Measurements from ENCODE around the gene IRGC.

Gene IRGC

DNA sequence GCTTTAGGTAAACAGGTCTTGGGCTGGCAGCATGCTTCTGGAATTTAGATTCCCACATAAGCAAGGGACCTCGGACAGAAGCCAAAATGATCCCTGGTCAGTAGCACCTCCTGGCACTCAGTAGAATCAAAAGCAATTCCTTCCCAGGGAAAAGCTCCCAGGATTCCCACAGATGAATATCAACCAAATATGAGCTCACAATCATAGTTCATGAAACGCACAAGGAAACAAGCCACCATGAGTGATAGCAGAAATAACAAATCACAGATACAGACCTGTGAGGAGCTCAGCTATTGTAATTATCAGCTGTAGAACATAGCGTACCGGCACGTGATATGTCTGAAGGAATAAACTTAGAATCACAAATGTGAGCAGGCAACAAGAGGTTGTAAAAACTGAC is 24.1 kb upstream of the IRGC start:
- DNase-seq, result no peak

DNA sequence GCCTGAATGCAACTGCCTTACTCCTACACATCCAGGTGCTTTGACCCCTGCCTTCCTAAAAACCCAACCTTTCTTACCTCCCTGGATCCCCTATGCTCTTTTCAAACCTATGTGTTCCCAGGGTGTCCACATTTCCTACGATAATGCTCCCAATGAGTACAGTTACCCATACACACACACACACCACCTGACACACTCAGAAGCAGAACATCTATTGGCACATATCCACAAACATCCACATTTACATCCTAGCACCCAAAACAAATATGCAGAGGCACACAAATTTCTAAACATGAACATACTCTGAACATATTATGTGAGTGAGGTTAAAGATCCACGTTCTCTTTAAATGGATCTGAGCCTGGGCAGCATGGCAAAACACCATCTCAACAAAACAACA is 23.5 kb upstream of the IRGC start:
- DNase-seq, result no peak

DNA sequence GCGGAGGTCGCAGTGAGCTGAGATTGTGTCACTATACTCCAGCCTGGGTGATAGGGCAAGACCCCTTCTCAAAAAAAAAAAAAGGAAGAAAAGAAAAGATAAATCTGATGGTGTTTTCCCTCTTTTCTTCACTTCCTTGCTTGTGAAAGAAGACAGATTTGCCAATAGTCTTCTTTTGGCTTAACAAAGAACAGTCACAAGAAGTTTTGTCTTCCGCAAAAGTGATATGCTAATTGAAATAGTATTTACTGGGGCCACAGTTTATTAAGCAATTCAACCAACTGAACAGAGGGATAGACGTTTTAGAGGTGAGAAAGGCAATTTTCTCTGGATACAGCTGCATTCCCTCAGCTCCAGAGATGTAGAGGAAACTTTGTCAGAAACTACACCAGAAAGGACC is 23.0 kb upstream of the IRGC start:
- DNase-seq, result no peak

DNA sequence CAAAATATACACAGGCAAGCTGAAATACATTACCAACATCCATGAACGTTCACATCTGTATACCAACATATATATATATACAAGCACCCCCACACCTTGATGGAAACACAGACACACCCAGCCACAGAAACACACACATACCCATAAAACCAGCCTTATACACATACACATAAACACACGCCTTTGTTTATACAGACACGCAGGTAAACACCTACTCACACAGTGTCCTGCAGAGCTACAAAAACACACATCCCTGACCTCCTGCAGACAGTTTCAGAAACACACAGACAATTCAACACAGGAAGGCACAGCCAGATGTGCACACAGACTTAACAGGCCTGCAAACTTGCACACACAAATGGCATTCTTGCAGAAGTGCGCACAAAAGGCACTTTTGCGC is 21.3 kb upstream of the IRGC start:
- DNase-seq, result no peak

DNA sequence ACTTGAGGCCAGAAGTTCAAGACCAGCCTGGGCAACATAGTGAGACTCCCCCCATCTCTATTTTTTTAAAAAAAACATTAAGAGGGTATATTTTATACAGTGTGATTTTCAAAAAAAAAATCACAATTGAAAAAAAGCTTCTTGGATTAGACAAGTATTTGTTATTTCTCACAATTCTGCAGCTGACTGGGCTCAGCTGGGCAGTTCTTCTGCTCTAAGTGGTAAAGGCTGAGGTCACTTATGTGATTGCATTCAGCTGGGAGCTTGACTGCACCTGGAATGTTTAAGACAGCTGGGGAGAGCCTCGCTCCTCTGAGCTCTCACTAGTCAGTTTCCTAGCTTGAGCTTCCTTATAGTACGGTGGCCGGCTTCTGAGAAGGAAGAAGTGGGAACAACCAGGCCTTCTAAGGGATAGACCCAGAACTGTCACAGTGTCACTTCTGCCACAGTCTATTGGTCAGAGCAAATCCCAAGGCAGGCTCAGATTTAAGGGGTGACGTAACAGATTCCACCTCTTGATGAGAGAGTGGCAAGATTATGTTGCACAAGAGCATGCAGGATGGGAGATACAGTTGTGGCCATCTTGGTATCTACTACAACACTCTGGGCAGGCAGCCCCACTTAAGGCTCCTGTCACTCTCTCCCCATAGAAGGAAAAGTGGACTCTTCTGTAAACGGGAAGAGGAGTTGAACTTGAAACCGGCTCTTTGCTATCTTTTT is 19.7 kb upstream of the IRGC start:
- no peak for DNase-seq

DNA sequence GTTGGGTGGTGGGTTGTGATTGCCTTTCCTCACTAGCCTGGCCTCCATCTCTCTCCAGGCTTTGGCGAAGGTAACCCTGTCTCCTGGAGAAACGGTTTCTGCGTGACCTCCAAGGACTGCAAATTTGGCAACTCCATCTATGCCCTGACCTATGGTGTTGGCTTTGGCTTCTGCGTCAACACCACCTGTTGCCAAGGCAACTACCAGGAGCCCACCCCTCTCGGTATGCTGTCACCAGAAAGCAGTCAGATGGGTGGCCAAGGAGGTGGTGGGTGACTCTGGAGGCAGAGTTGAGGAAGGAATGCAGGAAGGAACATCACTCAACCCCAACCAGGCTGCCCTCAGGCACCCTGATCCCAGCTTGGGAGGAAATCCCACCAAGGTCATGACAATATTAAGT is 18.6 kb upstream of the IRGC start:
- DNase-seq, result no peak

DNA sequence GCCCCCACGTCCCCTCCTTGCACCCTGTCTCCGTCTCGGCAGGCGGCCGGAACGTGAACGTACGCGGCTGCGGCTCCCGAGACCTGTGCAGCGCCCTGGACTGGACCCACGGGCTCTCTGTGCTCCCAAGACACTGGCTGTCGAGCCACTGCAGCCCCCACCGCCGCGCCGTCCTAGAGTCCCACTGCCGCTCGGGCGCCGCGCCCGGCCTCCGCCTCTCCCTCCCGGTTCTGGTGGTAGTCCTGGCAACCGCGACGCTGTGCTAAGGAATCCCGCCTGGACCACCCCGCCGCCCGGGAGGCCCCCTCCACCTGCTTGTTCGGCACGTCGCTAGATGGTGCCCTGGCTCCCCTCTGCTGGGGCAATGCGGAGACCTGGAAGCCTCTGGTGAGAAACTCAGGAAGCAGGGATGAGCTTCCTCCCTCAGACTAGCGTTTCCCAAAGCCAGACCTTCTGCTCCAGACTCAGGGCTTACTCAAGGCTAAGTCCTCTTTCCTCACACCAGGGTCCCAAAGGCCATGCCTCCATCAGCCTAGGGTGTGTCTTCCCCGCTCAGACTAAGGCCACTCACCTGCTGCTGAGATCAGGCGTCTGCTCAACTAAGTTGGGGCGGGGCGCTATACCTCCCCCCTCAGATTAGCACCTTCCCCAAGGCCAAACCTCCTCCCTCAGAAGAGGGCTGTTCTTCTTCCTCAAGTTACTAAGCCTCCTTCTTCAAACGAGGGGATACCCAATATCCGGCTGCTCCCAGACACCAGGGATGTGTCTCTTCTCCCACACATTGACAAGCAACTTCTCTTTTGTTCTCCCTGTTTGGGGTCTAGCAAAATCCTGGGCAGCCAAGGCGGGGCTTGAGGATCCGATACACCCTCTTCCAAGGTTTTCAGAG is 16.1 kb upstream of the IRGC start:
- DNase-seq, result no peak

DNA sequence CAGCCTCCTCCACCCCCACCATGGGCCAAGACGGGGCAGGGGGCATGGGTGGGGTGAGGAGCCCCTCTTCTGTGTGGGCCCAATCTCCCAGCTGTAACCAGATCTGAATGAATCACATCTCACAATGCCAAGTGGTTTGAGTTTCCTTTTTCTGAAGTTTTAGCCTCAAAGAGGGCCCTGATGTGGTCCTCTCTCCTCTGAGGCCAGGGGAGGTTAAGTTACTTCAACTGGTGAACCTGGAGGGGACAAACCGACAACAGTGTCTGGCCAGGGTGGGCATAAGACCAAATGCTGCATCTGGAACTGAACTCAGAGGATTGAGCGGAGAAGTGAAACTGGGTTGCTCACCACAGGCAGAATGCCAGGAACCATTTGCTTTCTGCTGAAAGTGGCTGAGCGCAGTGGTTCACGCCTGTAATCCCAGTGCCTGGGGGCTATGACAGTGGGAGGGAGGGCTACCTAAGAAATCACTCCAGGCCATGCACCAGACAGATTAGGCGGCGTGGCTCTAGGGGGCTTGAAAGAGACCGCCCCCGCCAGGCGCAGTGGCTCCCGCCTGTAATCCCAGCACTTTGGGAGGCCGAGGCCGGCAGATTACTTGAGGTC is 15.4 kb upstream of the IRGC start:
- DNase-seq, result no peak

DNA sequence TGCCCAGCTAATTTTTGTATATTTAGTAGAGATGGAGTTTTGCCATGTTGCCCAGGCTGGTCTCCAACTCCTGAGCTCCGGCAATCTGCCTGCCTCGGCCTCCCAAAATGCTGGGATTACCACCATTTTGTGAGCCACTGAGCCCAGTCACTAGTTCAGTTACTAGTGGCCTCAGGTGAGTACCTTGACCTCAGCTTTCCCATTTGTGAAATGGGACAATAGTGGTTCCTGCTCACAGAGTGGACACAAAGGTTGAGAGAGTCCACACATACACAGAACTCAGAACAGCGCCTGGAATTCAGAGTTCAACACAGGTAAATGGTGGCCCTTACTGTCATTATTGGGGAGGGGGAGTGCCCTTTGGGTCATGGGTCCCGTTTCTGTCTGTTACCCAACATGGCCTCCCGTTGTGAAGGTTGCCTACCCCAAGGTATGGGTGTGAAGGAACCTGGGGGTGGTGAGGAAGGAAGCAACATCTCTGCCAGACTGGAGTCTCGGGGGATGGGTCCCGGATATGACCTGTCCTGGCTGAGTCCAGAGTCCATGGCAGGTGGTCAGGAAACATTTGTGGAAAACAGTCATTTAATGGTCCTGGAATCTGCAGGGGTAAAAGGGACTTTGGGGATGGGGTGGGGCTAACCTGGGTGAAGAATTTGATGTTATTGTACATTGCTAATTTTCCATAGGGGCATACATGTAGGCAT is 11.7 kb upstream of the IRGC start:
- no peak for DNase-seq

DNA sequence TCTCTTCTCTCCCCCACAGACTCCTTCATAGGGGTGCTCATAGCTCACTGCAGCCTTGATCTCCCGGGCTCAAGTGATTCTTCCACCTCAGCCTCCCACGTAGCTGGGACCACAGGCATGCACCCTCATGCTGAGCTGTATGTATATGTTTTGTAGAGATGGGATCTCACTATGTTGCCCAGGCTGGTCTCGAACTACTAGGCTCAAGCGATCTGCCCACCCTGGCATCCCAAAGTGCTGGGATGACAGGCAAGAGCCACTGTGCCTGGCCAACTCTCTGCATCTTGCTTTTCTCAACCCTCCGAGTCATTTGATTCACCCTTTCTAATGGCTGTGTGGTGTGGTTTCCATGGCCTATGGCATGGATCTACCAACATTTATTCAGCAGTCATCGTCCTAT is 10.1 kb upstream of the IRGC start:
- DNase-seq, result no peak

DNA sequence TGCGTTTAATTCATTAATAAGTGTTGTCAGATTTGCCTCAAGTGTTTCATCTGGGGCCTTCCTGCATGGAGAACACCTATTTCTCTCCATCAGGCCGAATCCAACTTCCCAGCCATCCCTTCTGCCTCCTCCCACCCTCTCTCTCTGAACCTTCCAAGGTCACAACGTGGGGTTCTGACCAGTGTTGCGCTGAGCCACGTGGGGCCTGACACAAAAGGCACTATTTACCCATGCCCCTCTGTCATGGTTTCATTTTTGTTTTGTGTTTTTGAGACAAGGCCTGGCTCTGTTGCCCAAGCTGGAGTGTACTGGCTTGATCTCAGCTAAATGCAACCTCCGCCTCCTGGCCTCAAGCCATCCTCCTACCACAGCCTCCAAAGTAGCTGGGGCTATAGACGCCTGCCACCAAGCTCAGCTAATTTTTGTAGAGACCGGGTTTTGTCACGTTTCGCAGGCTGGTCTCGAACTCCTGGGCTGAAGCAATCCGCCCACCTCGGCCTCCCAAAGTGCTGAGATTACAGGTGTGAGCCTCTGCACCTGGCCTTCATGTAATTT is 8.6 kb upstream of the IRGC start:
- DNase-seq, result no peak

DNA sequence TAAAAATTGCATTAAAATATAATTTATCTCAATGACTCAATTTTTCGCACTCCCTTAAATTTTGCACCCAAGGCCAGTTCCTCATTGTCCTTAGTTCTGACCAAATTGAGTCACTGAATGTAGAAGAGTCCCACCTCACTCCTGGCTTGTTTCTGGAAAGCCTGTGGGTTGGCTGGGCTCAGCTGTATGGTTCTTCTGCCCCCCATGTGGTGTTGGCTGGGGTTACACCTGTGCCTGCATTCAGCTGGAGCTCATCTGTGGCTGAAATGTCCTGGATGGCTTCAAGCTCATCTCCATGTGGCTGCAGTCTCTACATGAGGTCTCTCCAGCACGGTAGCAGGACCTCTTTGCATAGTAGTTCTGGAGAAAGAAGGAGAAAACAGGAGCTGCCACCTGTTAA is 7.2 kb upstream of the IRGC start:
- no peak for DNase-seq

DNA sequence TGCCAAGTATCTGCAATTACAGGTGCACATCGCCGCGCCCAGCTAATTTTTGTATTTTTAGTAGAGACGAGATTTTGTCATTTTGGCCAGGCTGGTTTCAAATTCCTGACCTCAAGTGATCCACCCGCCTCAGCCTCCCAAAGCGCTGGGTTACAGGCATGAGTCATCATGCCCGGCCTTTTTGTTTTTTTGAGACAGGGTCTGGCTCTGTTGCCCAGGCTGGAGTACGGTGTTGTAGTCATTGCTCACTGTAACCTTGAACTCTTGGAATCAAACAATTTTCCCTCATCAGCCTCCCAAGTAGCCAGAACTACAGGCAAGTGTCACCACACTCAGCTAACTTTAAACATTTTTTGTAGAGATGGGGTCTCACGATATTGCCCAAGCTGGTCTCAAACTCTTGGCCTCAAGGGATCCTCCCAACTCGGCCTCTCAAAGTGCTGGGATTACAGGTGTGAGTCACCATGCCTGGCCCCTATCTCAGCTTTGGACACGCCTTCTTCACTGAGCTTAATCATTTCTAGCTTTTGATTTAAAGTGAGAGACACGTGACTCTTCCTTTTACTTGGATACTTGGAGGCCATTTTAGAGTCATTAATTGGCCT is 4.0 kb upstream of the IRGC start:
- no peak for DNase-seq

DNA sequence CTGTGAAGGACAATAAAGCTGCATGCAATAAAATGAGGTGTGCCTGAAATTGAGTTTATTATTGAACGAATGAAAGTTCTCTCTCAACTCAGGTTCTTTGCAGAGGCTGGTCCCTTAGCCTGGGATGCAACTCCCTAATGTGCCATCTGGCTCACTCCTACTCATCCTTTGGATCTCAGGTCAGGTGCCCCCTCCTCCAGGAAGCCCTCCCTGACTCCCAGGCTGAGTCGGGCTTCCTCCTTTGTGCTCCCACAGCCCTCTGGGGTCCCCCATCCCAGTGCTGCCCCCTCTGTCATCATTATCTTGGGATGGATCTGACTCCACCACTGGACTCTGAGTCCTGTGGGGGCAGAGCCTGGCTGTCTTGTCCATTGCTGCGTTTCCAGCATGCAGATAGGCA is 2.7 kb upstream of the IRGC start:
- DNase-seq, result no peak

DNA sequence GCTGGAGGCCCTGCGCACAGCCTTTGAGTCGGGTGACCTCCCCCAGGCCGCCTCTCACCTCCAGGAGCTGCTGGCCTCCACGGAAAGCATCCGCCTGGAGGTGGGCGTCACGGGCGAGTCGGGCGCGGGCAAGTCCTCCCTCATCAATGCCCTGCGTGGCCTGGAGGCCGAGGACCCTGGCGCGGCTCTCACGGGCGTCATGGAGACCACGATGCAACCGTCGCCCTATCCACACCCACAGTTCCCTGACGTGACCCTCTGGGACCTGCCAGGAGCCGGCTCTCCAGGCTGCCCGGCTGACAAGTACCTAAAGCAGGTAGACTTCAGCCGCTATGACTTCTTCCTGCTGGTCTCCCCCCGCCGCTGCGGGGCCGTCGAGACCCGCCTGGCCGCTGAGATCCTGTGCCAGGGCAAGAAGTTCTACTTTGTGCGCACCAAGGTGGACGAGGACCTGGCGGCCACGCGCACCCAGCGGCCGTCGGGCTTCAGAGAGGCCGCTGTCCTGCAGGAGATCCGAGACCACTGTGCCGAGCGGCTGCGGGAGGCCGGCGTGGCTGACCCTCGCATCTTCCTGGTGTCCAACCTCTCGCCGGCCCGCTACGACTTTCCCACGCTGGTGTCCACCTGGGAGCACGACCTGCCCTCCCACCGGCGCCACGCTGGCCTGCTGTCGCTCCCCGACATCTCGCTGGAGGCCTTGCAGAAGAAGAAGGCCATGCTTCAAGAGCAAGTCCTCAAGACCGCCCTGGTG is 2.9 kb downstream of the IRGC start:
- DNase-seq, result no peak

DNA sequence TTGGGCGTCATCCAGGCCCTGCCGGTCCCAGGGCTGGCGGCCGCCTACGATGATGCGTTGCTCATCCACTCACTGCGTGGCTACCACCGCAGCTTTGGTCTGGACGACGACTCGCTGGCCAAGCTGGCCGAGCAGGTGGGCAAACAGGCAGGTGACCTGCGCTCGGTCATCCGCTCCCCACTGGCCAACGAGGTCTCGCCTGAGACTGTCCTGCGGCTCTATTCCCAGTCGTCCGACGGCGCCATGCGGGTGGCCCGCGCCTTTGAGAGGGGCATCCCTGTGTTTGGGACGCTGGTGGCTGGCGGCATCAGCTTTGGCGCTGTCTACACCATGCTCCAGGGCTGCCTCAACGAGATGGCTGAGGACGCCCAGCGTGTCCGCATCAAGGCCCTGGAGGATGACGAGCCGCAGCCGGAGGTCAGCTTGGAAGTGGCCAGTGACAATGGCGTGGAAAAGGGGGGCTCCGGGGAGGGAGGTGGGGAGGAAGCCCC is 3.5 kb downstream of the IRGC start:
- no peak for DNase-seq

DNA sequence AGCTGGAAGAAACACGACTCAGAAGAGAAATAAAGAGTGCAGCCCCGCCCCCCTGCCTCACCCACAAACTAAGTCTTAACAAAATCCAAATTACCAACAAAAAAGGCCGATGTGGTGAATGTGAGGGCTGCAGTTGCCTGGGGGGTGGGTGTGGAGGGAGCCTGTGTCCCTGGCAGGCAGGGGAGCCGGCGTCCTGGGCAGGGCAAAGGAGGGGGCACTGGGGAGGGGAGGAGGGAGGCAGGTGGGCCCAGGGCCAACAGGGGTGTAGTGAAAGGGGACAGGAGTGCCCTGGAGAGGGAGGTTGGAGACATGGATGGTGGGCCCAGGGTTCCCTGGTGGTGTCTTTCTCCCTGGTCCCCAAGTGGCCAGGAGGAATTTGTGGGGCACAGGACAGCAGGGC is 4.0 kb downstream of the IRGC start:
- DNase-seq, result no peak

DNA sequence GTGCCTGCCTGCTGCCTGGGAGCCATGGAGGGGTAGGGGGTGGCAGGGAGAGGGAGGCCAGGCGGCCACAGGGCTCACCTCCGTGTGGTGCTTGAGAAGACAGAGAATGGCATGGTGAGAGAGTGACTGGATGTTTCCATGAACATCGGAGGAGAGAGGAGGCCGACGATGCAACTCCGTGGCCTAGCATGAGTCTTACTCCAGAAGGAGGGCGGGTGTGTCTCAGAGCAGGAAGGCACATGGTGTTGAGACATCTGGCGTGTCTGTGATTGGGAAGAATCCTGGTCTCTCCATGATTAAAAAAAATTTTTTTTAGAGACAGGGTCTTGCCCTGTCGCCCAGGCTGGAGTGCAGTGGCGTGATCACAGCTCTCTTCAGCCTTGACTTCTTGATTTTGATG is 5.1 kb downstream of the IRGC start:
- DNase-seq, result no peak

DNA sequence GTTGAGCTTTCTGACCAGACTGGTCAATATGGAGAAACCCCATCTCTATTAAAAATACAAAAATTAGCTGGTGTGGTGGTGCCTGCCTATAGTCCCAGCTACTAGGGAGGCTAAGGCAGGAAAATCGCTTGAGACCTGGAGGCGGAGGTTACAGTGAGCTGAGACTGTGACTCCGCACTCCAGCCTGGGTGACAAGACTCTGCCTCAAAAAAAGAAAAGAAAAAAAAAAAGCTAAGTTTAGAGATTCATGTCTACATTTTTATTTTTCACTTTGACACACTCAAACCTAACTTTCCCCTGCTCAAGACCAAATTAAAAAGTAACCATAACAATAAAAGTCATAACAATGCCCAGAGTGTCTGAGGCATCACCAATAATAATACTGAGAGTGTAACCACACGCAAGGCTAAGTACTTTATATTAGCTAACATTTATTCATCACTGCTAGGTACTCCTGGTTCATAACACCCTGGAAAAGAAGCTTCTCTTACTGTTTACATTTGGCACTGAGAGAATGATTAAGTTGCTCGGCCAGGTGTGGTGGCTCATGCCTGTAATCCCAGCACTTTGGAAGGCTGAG is 5.7 kb downstream of the IRGC start:
- no peak for DNase-seq

DNA sequence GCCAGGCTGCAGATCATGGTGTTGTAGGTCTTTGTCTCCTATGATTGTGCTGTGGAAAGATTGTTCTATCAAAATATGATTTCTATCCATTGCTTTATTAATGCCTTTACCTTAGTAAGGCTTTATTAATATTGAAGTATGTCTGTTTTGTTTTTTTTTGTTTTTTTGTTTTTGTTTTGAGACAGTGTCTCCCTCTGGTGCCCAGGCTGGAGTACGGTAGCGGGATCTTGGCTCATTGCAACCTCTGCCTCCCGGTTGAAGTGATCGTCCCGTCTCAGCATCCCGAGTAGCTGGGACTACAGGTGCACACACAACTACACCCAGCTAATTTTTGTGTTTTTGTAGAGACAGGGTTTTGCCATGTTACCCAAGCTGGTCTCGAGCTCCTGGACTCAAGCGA is 7.7 kb downstream of the IRGC start:
- DNase-seq, result no peak

DNA sequence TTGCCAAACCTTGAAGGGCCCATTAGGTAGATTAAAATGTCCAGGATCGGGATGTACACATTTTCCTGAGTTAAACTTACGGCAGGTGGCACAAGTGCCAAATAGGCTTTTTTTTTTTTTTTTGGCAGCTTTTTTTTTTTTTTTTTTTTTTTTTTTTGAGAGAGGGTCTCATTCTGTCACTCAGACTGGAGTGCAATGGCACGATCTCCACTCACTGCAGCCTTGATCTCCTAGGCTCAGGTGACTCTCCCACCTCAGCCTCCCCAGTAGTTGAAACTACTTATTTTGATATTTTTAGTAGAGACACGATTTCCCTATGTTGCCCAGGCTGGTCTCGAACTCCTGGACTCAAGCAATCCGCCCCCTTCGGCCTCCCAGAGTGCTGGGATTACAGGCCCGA is 9.0 kb downstream of the IRGC start:
- no peak for DNase-seq

Data from NCI-H2107 (cell line).